Ascending aorta (tissue), 2 donors: ENCODE results near the gene MYOCD. TPM values are rescaled to one million over a fixed set of nuclear protein-coding genes. Genes with fewer than 3 reads are reported as not detected.
A peak's percentile ranks its signal among the peaks of the same experiment; 100 is the strongest.

Source experiments
- DNase-seq, 2 donors: peaks; one replicate each; pipeline ENCODE4 v3.0.0-alpha.2; 2019; ENCODE audit warnings: low spot score in 2 of 2
- H3K27ac ChIP-seq, 2 donors: fragments of 200-600 bp; sonication (generic); one replicate each; pipeline ENCODE4 v1.5.1; 2016 to 2017; ENCODE audit warnings: mild to moderate bottlenecking in 1 of 2
- H3K27me3 ChIP-seq: fragments of 200-600 bp; sonication (generic); one replicate; pipeline ENCODE4 v1.5.1; 2017
- H3K36me3 ChIP-seq, 2 donors: fragments of 200-600 bp; sonication (generic); one replicate each; pipeline ENCODE4 v1.5.1; 2016
- H3K4me1 ChIP-seq, 2 donors: fragments of 200-600 bp; sonication (generic); one replicate each; pipeline ENCODE4 v1.5.1; 2016 to 2017; ENCODE audit warnings: mild to moderate bottlenecking in 1 of 2
- H3K4me3 ChIP-seq, 2 donors: fragments of 200-600 bp; sonication (generic); one replicate each; pipeline ENCODE4 v1.5.1; 2016 to 2017; ENCODE audit warnings: mild to moderate bottlenecking in 1 of 2
- H3K9me3 ChIP-seq, 2 donors: fragments of 200-600 bp; sonication (generic); one replicate each; pipeline ENCODE4 v1.5.1; 2016
- CTCF ChIP-seq, 3 experiments: fragments of 200-600 bp in 2 of 3; fragments of 450-650 bp in 1 of 3; sonication (generic) in 2 of 3; IDR thresholded peaks; one replicate each; pipeline ENCODE4 v1.5.1; 2016 to 2019; ENCODE audit warnings: antibody characterized with exemption in 3 of 3, mild to moderate bottlenecking in 1 of 3, moderate library complexity in 1 of 3
- intact Hi-C: fragments of 100-400 bp; cut with DNase I; formaldehyde crosslinking; loops from one replicate; pipeline ENCODE4 v1.15.1; 2023
- total RNA-seq: library from RNA; depleted of rRNA; stranded (reverse); fragments of >200 nt; gene quantifications from one replicate; pipeline ENCODE4 v1.1.0, GENCODE V29; 2016

The MYOCD gene
- total RNA-seq, 1 donor from 2014 or later, result 153 TPM

GRCh38 chr17:12744786-12745185, 79.1 kb downstream of the MYOCD start:
- Histone ChIP-seq H3K27me3 (no peaks in the 10 kb centered on the region), H3K4me3 (no peak overlapping the region), H3K27ac (peak overlapping the region; percentile 46 to 49), H3K4me1 (peaks cover 0 to 11% of the 10 kb centered on the region in 2 donors), H3K9me3 (no peaks in the 10 kb centered on the region), H3K36me3 (peaks cover 27 to 57% of the 10 kb centered on the region in 2 donors)
- intact Hi-C loops, result loop anchor here (5.0 to 10.0 kb wide), 2 partner anchors 60 to 117 kb away; no protein-coding TSS in a partner anchor
- TF ChIP-seq CTCF (IDR thresholded peaks at IDR 0.05), result no peak
- no peak for DNase-seq

DNA sequence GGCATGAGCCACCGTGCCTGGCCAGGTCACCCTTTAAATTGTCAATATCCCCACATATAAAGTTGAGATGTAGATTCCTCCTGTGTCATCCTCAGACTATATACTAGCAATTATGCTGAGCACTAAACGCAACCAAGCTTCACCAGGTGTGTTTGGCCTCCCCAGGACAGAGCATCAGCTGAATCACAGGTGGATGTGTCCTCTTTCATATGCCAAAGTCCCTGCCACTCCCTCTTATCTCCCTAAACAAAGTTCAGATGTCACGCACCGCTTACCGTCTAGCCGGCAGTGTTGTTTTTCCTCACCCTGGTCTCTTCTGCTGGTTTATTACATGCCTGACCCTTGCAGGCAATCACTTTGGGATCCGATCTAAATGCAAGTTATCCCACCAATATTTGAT, 79.8 kb downstream of the MYOCD start:
- H3K27ac ChIP-seq, result no peak overlapping the region
- no peak overlapping the region for H3K4me3 ChIP-seq
- H3K4me1 ChIP-seq, result peaks cover 0 to 11% of the 10 kb centered on the region in 2 donors
- H3K27me3 ChIP-seq, result no peaks in the 10 kb centered on the region
- no peak for TF ChIP-seq CTCF (IDR thresholded peaks at IDR 0.05)
- H3K9me3 ChIP-seq, result no peaks in the 10 kb centered on the region
- no peak for DNase-seq
- intact Hi-C loops, result loop anchor here (10.0 kb wide), 1 partner anchor 59 kb away; no protein-coding TSS in a partner anchor
- peaks cover 26 to 54% of the 10 kb centered on the region in 2 donors for H3K36me3 ChIP-seq

GRCh38 chr17:12756786-12757185, 91.1 kb downstream of the MYOCD start:
- no peaks in the 10 kb centered on the region for H3K4me1 ChIP-seq
- no peak for DNase-seq
- H3K4me3 ChIP-seq, result no peak overlapping the region
- TF ChIP-seq CTCF (IDR thresholded peaks at IDR 0.05), result no peak
- intact Hi-C loops, result no loop called here
- H3K27ac ChIP-seq, result no peak overlapping the region
- H3K9me3 ChIP-seq, result no peaks in the 10 kb centered on the region
- no peaks in the 10 kb centered on the region for H3K27me3 ChIP-seq
- peaks cover 61 to 96% of the 10 kb centered on the region in 2 donors for H3K36me3 ChIP-seq

- peaks cover 41 to 95% of the 10 kb centered on the region in 2 donors for H3K36me3 ChIP-seq
- no peaks in the 10 kb centered on the region for H3K27me3 ChIP-seq
- H3K4me3 ChIP-seq, result no peak overlapping the region
- no peak overlapping the region for H3K27ac ChIP-seq
- H3K9me3 ChIP-seq, result no peaks in the 10 kb centered on the region
- no peaks in the 10 kb centered on the region for H3K4me1 ChIP-seq
- no peak for TF ChIP-seq CTCF (IDR thresholded peaks at IDR 0.05)
- intact Hi-C loops, result no loop called here
- DNase-seq, result no peak
Measured at GRCh38 chr17:12759090-12759489, 93.4 kb downstream of the MYOCD start.

GRCh38 chr17:12765548-12765947, 99.9 kb downstream of the MYOCD start:
- intact Hi-C loops, result loop anchor here (10.0 kb wide), 1 partner anchor 239 kb away; no protein-coding TSS in a partner anchor
- no peaks in the 10 kb centered on the region for H3K27me3 ChIP-seq
- H3K9me3 ChIP-seq, result no peaks in the 10 kb centered on the region
- H3K36me3 ChIP-seq, result peaks cover 5 to 42% of the 10 kb centered on the region in 2 donors
- peak in 1 of 2 donors; percentile 76 for DNase-seq
- no peaks in the 10 kb centered on the region for H3K4me1 ChIP-seq
- no peak overlapping the region for H3K4me3 ChIP-seq
- H3K27ac ChIP-seq, result no peak overlapping the region
- no peak for TF ChIP-seq CTCF (IDR thresholded peaks at IDR 0.05)

- TF ChIP-seq CTCF (IDR thresholded peaks at IDR 0.05), result no peak
- intact Hi-C loops, result loop anchor here (10.0 kb wide), 1 partner anchor 237 kb away; no protein-coding TSS in a partner anchor
- no peak overlapping the region for H3K4me3 ChIP-seq
- H3K27me3 ChIP-seq, result no peaks in the 10 kb centered on the region
- no peaks in the 10 kb centered on the region for H3K9me3 ChIP-seq
- no peak for DNase-seq
- H3K36me3 ChIP-seq, result peaks cover 0 to 18% of the 10 kb centered on the region in 2 donors
- H3K27ac ChIP-seq, result no peak overlapping the region
- H3K4me1 ChIP-seq, result no peaks in the 10 kb centered on the region
Measured at GRCh38 chr17:12768255-12768654, 102.6 kb downstream of the MYOCD start.
